Activated T-cell treated with anti-CD3 and anti-CD28 coated beads, Interleukin-2, amount 50 U/mL, for 24 hours (primary cell): Measurements from ENCODE around the gene BICD1.

Experiments
- DNase-seq: peaks from one replicate; pipeline ENCODE4 v3.0.0-alpha.2; 2020
- H3K27ac Mint-ChIP-seq: 2 replicates; pipeline ENCODE4 v1.8.0; 2020; ENCODE audit warnings: mild to moderate bottlenecking, mixed read lengths
- H3K27me3 Mint-ChIP-seq: 2 replicates; pipeline ENCODE4 v1.8.0; 2020; ENCODE audit warnings: mixed read lengths
- H3K36me3 Mint-ChIP-seq: 2 replicates; pipeline ENCODE4 v1.8.0; 2020; ENCODE audit warnings: low read depth, mixed read lengths
- H3K4me1 Mint-ChIP-seq: 2 replicates; pipeline ENCODE4 v1.8.0; 2020; ENCODE audit warnings: low read depth, mixed read lengths
- H3K4me3 Mint-ChIP-seq: 2 replicates; pipeline ENCODE4 v1.8.0; 2020; ENCODE audit warnings: mild to moderate bottlenecking, moderate library complexity, mixed read lengths
- H3K9me3 Mint-ChIP-seq: 2 replicates; pipeline ENCODE4 v1.8.0; 2020; ENCODE audit warnings: mixed read lengths

Gene BICD1

DNA sequence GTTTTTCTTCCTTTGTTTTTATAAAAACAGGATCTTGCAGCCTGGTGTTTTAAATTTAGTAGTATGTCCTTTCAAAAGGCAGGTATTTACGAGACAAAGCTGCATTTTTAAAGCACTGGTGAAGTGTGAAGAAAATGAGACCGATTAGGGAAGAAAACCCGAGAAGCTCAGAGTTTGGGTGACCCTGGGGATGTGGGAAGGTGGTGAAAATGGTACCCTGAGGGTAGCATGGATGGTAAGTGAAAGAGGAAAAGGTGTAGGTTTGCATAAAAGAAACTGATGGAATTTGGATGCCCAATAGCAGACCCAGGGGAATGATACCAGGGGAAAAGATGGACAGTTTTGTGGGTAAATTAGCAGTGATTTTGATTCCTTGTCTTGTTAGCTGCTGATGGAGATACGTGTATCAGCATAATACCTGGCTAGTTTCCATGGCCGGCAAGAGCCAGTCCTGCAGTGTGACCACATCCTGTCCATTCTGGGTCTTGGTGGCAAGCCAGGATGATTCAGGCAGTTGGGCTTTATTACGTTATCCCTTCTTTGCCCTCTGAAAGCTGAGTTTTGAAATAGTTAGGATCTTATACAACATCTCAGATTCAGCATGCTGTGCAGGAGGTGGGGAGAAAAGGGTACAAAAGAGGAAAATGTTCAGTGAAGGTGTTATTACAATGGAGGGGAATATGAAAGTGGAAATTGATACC, 8.9 kb downstream of the BICD1 start:
- DNase-seq: no peak
- H3K4me1 Mint-ChIP-seq: peaks cover 21% of the 10 kb centered on the region
- H3K36me3 Mint-ChIP-seq: peaks cover 24% of the 10 kb centered on the region
- no peak overlapping the region for H3K4me3 Mint-ChIP-seq
- no peak overlapping the region for H3K27ac Mint-ChIP-seq
- no peaks in the 10 kb centered on the region for H3K27me3 Mint-ChIP-seq
- no peaks in the 10 kb centered on the region for H3K9me3 Mint-ChIP-seq

GRCh38 chr12:32116897-32117296, 10.2 kb downstream of the BICD1 start:
- Mint-ChIP-seq H3K4me1 (peaks cover 21% of the 10 kb centered on the region), H3K9me3 (no peaks in the 10 kb centered on the region), H3K36me3 (peaks cover 22% of the 10 kb centered on the region), H3K4me3 (no peak overlapping the region), H3K27ac (no peak overlapping the region), H3K27me3 (no peaks in the 10 kb centered on the region)
- no peak for DNase-seq

DNA sequence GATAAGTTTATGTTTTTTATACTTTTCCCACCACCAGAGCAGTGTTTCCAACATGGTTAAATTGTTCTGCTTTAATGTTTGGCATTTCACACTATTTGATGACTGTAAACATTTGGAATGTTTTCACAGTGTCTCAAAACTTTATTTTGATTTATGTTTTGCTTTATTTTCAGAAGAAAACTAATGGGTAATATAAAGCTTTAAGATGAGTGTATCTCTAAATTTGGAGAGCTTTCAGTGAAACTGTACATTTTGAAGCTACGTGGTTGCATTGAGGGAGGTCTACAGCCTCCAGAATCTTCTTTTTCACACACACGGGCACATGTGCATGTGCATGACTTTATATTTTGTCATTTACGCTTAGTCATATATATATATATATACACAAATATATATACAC, 10.7 kb downstream of the BICD1 start:
- DNase-seq: no peak
- Mint-ChIP-seq H3K4me3 (no peak overlapping the region), H3K27ac (no peak overlapping the region), H3K36me3 (peaks cover 18% of the 10 kb centered on the region), H3K9me3 (no peaks in the 10 kb centered on the region), H3K4me1 (peaks cover 21% of the 10 kb centered on the region), H3K27me3 (no peaks in the 10 kb centered on the region)

DNA sequence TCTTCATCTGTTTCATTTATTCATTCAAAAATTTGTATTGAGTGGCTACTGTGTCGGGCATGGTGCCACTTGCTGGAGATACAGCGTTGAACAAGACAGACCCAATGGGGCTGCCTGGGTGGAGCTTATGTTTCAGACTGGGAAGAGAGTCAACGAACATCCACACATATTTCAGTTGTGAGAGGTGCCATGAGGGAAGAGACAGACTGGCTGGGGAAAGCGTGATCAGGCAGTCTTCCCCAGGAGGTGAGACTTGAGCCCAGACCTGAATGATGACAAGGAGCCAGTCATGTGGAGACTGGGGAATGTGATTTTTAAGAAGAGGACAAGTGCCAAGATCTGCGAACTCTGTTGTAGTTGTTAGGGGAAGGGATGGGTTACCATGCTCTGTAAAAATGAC, 12.2 kb downstream of the BICD1 start:
- Mint-ChIP-seq H3K9me3 (no peaks in the 10 kb centered on the region), H3K4me3 (no peak overlapping the region), H3K27ac (no peak overlapping the region), H3K36me3 (peaks cover 14% of the 10 kb centered on the region), H3K4me1 (peaks cover 21% of the 10 kb centered on the region), H3K27me3 (no peaks in the 10 kb centered on the region)
- DNase-seq: no peak

- no peak for DNase-seq
- peaks cover 24% of the 10 kb centered on the region for H3K4me1 Mint-ChIP-seq
- H3K36me3 Mint-ChIP-seq: peaks cover 10% of the 10 kb centered on the region
- no peak overlapping the region for H3K4me3 Mint-ChIP-seq
- H3K27ac Mint-ChIP-seq: no peak overlapping the region
- no peaks in the 10 kb centered on the region for H3K9me3 Mint-ChIP-seq
- no peaks in the 10 kb centered on the region for H3K27me3 Mint-ChIP-seq
These were observed 13.8 kb downstream of the BICD1 start for GRCh38 chr12:32120419-32120818.

GRCh38 chr12:32124637-32125036, 18.0 kb downstream of the BICD1 start:
- H3K36me3 Mint-ChIP-seq: peaks cover 4% of the 10 kb centered on the region
- no peak for DNase-seq
- H3K4me3 Mint-ChIP-seq: no peak overlapping the region
- H3K9me3 Mint-ChIP-seq: no peaks in the 10 kb centered on the region
- peaks cover 20% of the 10 kb centered on the region for H3K4me1 Mint-ChIP-seq
- H3K27me3 Mint-ChIP-seq: no peaks in the 10 kb centered on the region
- no peak overlapping the region for H3K27ac Mint-ChIP-seq

DNA sequence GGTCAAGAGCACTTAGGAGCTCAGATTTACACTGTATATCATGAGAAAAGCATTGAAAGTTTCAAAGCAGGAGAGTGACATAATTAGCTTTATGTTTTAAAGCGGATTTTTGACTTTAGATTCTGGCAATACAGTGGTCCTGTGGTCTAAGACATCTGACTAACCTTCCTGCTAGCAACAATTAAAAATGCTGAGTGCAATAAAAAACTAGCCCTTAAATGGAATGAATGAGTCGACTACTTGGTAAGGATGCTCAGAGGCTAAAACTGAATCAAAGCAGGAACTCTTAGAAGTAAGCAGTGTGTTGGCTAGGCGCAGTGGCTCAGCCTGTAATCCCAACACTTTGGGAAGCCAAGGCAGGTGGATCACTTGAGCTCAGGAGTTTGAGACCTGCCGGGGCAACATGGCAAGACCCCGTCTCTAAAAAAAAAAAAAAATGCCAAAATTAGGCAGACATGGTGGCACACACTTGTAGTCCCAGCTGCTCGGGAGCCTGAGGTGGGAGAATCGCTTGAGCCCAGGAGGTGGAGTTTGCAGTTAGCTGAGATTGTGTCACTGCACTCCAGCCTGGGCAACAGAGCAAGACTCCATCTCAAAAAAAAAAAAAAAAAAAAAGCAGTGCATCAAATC, 18.9 kb downstream of the BICD1 start:
- no peaks in the 10 kb centered on the region for H3K9me3 Mint-ChIP-seq
- no peaks in the 10 kb centered on the region for H3K27me3 Mint-ChIP-seq
- H3K4me1 Mint-ChIP-seq: peaks cover 13% of the 10 kb centered on the region
- no peak overlapping the region for H3K27ac Mint-ChIP-seq
- no peak overlapping the region for H3K4me3 Mint-ChIP-seq
- DNase-seq: no peak
- H3K36me3 Mint-ChIP-seq: peaks cover 2% of the 10 kb centered on the region

GRCh38 chr12:32126720-32127119, 20.1 kb downstream of the BICD1 start:
- no peak overlapping the region for H3K4me3 Mint-ChIP-seq
- no peak overlapping the region for H3K27ac Mint-ChIP-seq
- H3K9me3 Mint-ChIP-seq: no peaks in the 10 kb centered on the region
- H3K36me3 Mint-ChIP-seq: peaks cover 2% of the 10 kb centered on the region
- H3K4me1 Mint-ChIP-seq: peaks cover 12% of the 10 kb centered on the region
- no peak for DNase-seq
- no peaks in the 10 kb centered on the region for H3K27me3 Mint-ChIP-seq

- H3K4me1 Mint-ChIP-seq: peaks cover 30% of the 10 kb centered on the region
- no peak overlapping the region for H3K4me3 Mint-ChIP-seq
- no peaks in the 10 kb centered on the region for H3K9me3 Mint-ChIP-seq
- no peak for DNase-seq
- H3K27me3 Mint-ChIP-seq: peaks cover 3% of the 10 kb centered on the region
- H3K27ac Mint-ChIP-seq: no peak overlapping the region
- peaks cover 2% of the 10 kb centered on the region for H3K36me3 Mint-ChIP-seq
These were observed 25.0 kb downstream of the BICD1 start for GRCh38 chr12:32131666-32132065.

GRCh38 chr12:32134101-32134888, 27.6 kb downstream of the BICD1 start:
- H3K27ac Mint-ChIP-seq: peak overlapping the region; percentile 75
- DNase-seq: peak; percentile 53
- H3K27me3 Mint-ChIP-seq: peaks cover 3% of the 10 kb centered on the region
- peaks cover 2% of the 10 kb centered on the region for H3K36me3 Mint-ChIP-seq
- H3K4me3 Mint-ChIP-seq: peak overlapping the region; percentile 3
- H3K4me1 Mint-ChIP-seq: peaks cover 31% of the 10 kb centered on the region
- no peaks in the 10 kb centered on the region for H3K9me3 Mint-ChIP-seq

DNA sequence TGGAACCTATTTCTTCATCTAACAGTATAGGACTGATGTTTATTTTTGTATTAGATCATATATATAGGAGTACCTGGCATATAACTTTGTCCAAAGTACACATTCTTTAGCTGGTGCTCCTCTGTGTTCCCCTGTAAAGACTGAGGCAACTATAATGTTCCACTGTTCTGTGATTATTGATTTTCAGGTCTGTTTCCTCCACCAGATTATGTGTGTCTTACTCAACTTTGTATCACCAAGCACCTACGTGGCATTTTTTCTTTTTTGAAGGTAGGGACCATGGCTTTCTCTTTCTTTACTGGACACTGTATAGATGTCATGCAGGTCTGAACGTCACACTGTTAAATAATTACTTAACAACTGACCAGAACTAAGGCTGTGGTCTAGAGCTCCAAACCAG, 29.3 kb downstream of the BICD1 start:
- Mint-ChIP-seq H3K4me1 (peaks cover 44% of the 10 kb centered on the region), H3K36me3 (no peaks in the 10 kb centered on the region), H3K9me3 (no peaks in the 10 kb centered on the region), H3K4me3 (no peak overlapping the region), H3K27ac (no peak overlapping the region), H3K27me3 (peaks cover 3% of the 10 kb centered on the region)
- DNase-seq: no peak

DNA sequence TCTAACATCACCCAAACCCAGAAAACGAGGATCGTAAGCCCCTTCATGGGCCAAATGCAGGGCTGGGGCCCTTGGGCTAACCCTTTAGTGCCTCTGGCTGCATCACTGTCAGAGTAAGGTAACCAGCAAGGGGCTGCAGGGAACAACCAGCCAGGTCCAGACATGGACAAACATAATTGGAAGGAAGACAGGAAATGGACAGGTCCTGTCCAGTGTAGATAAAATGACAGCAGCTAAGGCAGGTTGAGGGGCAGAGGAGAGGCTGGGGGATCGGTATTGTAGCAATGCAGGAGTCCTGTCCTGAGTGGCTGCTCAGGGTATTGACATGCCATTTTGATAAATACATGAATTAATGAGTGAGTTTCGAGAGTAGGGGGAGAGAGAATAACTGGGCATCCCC, 29.8 kb downstream of the BICD1 start:
- Mint-ChIP-seq H3K27me3 (peaks cover 3% of the 10 kb centered on the region), H3K4me1 (peaks cover 44% of the 10 kb centered on the region), H3K36me3 (no peaks in the 10 kb centered on the region), H3K9me3 (no peaks in the 10 kb centered on the region), H3K4me3 (no peak overlapping the region), H3K27ac (no peak overlapping the region)
- no peak for DNase-seq

DNA sequence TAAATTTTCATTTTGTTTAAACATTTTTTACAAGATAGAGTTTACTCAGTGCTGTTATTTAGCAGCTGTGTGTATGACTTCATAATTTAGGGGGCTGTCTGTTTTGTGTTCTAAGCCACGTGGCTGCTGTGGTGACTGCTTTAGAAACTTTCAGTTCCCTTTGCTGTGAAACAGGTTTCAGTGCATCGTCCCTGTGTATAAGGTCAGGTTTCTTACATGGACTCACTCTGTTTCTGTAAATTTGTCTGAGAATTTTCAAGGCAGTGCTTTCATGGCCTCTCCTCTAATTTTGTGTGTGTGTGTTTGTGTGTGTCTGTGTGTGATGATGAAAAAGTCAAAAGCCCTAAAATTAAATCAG, 32.4 kb downstream of the BICD1 start:
- DNase-seq: no peak
- Mint-ChIP-seq H3K4me1 (peaks cover 34% of the 10 kb centered on the region), H3K36me3 (no peaks in the 10 kb centered on the region), H3K4me3 (peak overlapping the region; percentile 68), H3K9me3 (no peaks in the 10 kb centered on the region), H3K27ac (peak overlapping the region; percentile 35), H3K27me3 (peaks cover 3% of the 10 kb centered on the region)

DNA sequence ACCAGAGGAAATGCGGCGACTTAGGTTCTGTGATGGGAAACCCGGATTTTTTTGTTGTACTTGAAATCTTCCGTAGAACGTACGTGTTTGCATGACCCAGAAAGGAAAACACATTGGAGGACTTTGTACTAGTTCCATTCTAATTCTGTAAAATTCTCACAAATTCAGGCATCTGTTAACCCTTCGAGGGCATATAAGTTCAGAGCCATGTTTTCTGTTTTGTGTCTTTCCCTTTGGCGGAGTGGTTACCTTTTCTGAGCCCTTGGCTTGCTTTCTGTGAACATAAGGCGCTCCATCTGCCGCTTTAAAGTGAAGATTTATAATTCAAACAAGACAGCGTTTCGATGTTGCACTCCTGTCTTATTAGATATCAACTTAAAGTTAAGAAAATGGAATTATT, 34.2 kb downstream of the BICD1 start:
- no peak for DNase-seq
- H3K27me3 Mint-ChIP-seq: peaks cover 3% of the 10 kb centered on the region
- no peaks in the 10 kb centered on the region for H3K9me3 Mint-ChIP-seq
- H3K4me3 Mint-ChIP-seq: no peak overlapping the region
- no peaks in the 10 kb centered on the region for H3K36me3 Mint-ChIP-seq
- no peak overlapping the region for H3K27ac Mint-ChIP-seq
- H3K4me1 Mint-ChIP-seq: peaks cover 20% of the 10 kb centered on the region

DNA sequence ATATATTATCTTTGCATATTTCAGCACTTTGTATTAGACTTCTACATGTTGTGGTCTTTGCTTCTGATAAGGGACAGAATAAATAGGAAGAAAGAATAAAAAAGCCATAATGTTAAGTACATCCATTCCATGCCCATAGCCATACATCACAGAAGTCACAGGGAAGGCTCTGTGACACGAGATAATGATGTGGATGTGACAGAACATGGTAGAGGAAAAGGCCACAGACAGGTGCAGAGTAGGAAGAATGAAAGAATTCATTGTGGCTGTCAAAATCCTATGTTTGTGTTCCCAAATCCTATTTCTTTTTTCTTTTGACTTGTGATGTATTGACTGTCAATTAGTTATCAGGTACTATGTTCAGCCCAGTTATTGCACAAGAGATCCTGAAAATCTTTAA, 38.4 kb downstream of the BICD1 start:
- DNase-seq: no peak
- no peaks in the 10 kb centered on the region for H3K9me3 Mint-ChIP-seq
- no peaks in the 10 kb centered on the region for H3K27me3 Mint-ChIP-seq
- H3K36me3 Mint-ChIP-seq: peaks cover 8% of the 10 kb centered on the region
- H3K27ac Mint-ChIP-seq: no peak overlapping the region
- H3K4me1 Mint-ChIP-seq: peaks cover 6% of the 10 kb centered on the region
- no peak overlapping the region for H3K4me3 Mint-ChIP-seq
